SK-N-MC (cell line): ENCODE measurements around the gene DTYMK.

Experiments
- DNase-seq: peaks from one replicate; pipeline ENCODE4 v3.0.0-alpha.2; 2011; ENCODE audit warnings: low read depth, low spot score
- H3K27ac ChIP-seq: fragments of 200-600 bp; sonication (generic); 2 replicates; pipeline ENCODE4 v1.5.1; 2016; ENCODE audit warnings: mixed run types
- H3K36me3 ChIP-seq: fragments of 200-600 bp; sonication (generic); 2 replicates; pipeline ENCODE4 v1.6.1; 2017; ENCODE audit warnings: antibody characterized with exemption, low read length, mixed read lengths; ENCODE audit not compliant: insufficient read depth
- H3K4me3 ChIP-seq: fragments of 200-600 bp; sonication (generic); 2 replicates; pipeline ENCODE4 v1.5.1; 2016
- H3K9ac ChIP-seq: fragments of 200-600 bp; sonication (generic); 2 replicates; pipeline ENCODE4 v1.8.0; 2017; ENCODE audit warnings: mixed run types, mixed read lengths; ENCODE audit not compliant: insufficient read length
- H3K9me3 ChIP-seq: fragments of 200-600 bp; sonication (generic); 2 replicates; pipeline ENCODE4 v1.6.1; 2017; ENCODE audit warnings: low read depth, mild to moderate bottlenecking, antibody characterized with exemption, low read length, moderate library complexity, mixed read lengths
- EZH2 ChIP-seq: fragments of 200-600 bp; sonication (generic); IDR thresholded peaks from one replicate; pipeline ENCODE4 v1.6.1; 2017; ENCODE audit warnings: antibody characterized with exemption
- FOXP2 ChIP-seq: optimal IDR thresholded peaks from 2 replicates; pipeline ENCODE3; 2011; ENCODE audit warnings: mild to moderate bottlenecking, moderate library complexity; ENCODE audit not compliant: insufficient read depth; ENCODE audit errors: extremely low read length, control extremely low read depth
- POLR2AphosphoS5 ChIP-seq: IDR thresholded peaks from 2 replicates; pipeline ENCODE4 v1.6.1; 2012; ENCODE audit warnings: mild to moderate bottlenecking, low read depth, low read length, borderline replicate concordance

DTYMK gene

DNA sequence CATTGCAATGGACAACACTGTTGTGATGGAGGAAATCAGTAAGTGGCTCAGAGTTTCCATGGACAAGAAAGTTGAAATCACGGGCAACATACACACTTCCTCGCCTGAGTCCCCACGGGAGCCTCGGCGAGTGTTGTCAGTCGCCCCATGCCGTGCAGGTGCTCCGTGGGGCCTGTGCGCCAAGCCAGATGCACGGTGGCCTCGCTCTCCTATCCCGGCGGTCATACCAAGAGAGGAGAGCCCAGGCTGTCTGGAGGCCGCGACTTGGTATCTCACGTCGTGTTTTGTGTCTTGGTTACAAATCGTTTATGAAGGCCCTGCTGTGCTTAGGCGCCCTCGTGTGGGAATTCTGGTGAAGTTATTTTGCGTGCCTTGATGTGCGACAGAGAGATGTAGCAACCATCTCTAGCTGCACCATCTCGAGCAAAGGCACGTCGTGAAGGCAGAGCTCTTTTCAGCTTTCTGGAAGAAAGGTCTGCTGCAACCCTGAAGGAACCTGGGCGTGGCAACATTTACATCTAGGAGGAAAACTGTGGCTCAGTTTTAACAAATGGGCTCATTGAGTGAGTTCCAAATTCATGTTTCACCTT lies 27.4 kb downstream of the DTYMK start:
- Histone ChIP-seq H3K4me3 (no peak overlapping the region), H3K27ac (no peak overlapping the region), H3K9ac (no peak overlapping the region), H3K9me3 (no peaks in the 10 kb centered on the region), H3K36me3 (peaks cover 34% of the 10 kb centered on the region)
- peak; percentile 42 for DNase-seq
- no peak for TF ChIP-seq EZH2
- no peak for TF ChIP-seq FOXP2
- no peak for TF ChIP-seq POLR2AphosphoS5

DNA sequence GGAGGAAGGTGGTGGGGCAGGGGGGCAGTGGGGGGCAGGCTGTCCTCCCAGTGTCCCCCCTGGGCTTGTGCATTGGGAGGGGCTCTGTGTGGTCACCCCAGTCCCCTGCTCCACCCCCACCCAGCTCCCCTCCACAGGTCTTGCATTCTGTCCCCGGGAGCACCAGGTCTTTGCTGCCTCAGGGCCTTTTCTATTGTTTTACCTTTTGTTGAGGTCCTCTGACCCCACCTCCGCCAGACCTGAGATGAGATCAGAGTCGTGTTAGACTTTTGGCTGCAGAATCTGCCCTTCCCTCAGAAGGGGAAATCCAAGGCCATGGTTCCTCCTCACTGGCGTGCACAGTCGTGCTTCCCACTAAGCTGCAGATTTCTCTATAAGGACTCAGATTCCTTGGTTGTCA lies 28.3 kb downstream of the DTYMK start:
- Histone ChIP-seq H3K36me3 (peaks cover 34% of the 10 kb centered on the region), H3K9me3 (no peaks in the 10 kb centered on the region), H3K9ac (no peak overlapping the region), H3K27ac (no peak overlapping the region), H3K4me3 (no peak overlapping the region)
- no peak for DNase-seq
- no peak for TF ChIP-seq POLR2AphosphoS5

DNA sequence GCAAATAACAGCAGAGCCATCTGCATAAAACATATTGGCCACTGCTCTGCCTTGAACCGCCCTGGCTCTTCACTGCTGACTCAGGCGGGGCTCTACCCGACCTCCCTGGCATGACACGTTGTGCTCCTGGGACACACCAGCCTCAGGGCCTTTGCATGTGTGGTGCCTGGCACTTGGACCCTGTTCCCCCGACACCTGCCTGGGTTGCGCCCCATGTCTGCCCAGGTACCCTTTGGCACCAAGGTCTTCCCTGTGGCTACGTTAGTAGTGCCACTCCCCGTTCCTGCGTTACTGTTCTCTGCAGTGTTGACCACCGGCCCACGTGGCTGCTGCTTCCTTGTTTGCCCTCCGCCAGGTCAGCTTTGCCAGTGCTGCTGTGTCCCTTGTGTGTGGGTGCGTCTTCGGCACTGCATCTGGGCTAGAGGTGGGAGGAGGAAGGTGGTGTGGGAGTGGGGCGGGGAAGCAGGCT lies 28.8 kb downstream of the DTYMK start:
- TF ChIP-seq FOXP2 (no peak), EZH2 (no peak), POLR2AphosphoS5 (no peak)
- Histone ChIP-seq H3K27ac (no peak overlapping the region), H3K9ac (no peak overlapping the region), H3K9me3 (no peaks in the 10 kb centered on the region), H3K4me3 (no peak overlapping the region), H3K36me3 (peaks cover 36% of the 10 kb centered on the region)
- no peak for DNase-seq

DNA sequence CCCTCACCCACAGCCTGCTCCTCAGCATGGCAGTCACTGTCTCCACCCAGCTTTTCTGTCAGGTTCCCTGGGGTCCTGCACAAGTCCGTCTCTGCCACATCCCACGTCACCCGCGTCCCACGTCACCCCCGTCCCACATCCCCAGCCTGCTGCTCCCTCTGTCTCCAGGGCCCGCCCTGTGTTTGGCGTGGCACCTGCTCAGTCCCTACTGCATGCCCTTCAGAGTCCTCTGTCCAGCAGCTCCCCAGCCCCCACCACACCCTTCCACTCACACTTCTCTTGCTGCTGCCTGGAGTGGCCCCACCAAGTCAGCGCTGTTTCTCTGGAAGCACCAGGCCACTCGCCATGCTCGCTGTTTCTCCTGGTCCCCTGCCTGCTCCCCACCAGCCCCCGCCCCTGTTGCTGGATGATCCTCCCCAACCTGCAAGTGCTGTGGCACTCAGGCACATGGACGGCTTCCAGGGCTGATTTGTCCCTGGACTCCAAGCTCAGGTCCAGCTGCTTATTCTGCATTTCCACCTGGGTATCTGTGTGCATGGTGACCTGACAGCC lies 30.3 kb downstream of the DTYMK start:
- no peak for DNase-seq
- H3K9me3 ChIP-seq, result no peaks in the 10 kb centered on the region
- no peak overlapping the region for H3K4me3 ChIP-seq
- H3K9ac ChIP-seq, result no peak overlapping the region
- H3K27ac ChIP-seq, result no peak overlapping the region
- no peak for TF ChIP-seq EZH2
- TF ChIP-seq FOXP2, result no peak
- no peak for TF ChIP-seq POLR2AphosphoS5
- H3K36me3 ChIP-seq, result peaks cover 48% of the 10 kb centered on the region

DNA sequence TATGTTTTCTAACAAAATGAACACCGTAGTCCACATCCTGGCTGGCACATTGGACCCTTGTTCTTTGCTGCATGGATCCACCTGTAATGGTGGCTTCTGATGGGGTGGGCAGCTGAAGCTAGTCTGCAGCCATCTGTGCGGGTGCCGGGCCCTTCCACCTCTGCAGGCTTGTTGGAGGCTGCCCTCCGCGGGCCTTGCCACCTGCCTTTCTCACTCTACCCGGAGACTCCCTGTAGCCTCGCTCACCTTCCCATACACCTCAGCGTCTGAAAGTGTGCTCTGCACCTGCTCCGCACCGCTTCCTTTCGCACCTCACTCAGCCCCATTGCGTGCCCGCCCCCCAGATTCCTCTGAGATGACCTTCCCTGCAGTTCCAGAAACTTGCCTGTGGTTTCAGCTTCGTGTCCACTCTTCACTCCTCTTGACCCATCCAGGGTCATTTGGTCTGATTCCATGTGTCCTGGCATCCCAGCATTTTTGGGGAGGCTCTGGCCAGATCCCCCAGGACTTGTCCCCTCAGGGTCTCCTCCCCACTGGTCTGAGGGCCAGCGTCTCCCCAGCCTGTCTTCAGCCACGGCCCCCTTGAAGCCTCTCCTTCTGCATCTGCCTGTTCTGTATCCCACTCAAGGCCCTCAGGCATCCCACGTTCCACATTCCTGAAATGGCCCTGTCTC lies 31.0 kb downstream of the DTYMK start:
- no peak for DNase-seq
- Histone ChIP-seq H3K4me3 (no peak overlapping the region), H3K36me3 (peaks cover 51% of the 10 kb centered on the region), H3K9me3 (no peaks in the 10 kb centered on the region), H3K27ac (no peak overlapping the region), H3K9ac (no peak overlapping the region)
- TF ChIP-seq POLR2AphosphoS5 (no peak), FOXP2 (no peak), EZH2 (no peak)

DNA sequence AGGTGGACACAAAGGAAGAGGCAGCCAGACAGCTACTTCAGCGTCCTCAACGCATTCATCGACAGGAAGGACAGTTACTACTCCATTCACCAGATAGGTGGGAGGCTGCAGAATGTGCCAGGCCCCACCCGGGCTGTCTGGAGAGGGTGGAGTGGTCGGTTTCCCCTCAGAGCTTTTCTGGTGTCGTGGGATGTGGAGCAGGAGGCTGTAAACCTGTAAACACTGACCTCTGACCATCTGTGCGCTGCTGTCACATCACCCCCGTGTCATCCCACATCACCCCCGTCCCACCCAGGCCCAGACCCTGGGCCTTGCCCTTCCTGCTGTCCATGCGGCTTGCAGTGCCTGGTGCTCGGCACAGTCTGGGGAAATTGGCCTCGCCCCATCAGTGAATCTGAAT lies 32.1 kb downstream of the DTYMK start:
- no peak overlapping the region for H3K4me3 ChIP-seq
- no peak overlapping the region for H3K27ac ChIP-seq
- TF ChIP-seq EZH2 (no peak), FOXP2 (no peak), POLR2AphosphoS5 (no peak)
- no peak for DNase-seq
- no peaks in the 10 kb centered on the region for H3K9me3 ChIP-seq
- no peak overlapping the region for H3K9ac ChIP-seq
- H3K36me3 ChIP-seq, result peaks cover 43% of the 10 kb centered on the region

DNA sequence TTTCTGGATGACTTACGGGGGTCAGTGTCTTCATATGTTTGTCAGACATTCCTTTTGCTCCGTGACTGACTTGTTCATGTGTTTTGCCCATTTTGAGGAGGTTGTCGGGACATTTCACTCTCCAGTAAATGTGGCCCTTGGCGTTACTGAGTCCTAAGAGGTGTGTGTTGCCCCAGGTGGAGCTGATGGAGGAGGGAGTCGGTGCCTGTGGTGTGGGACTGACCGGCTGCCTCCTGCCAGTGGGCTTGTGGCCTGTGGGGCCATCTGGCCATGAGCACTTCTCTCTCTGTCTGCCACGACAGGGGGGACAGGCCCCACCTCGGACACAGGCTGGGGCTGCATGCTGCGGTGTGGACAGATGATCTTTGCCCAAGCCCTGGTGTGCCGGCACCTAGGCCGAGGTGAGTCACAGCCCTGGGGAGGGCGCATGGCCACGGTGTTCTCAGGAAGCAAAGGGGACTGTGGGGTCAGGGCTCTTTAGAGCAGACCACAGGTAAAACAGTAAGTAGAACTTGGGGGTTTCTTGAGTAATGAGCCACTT lies 33.3 kb downstream of the DTYMK start:
- Histone ChIP-seq H3K9me3 (no peaks in the 10 kb centered on the region), H3K4me3 (no peak overlapping the region), H3K9ac (no peak overlapping the region), H3K36me3 (peaks cover 36% of the 10 kb centered on the region; the same call in 1 of the 2 replicates), H3K27ac (no peak overlapping the region)
- TF ChIP-seq FOXP2, result no peak
- no peak for TF ChIP-seq POLR2AphosphoS5
- TF ChIP-seq EZH2, result no peak
- DNase-seq, result no peak

DNA sequence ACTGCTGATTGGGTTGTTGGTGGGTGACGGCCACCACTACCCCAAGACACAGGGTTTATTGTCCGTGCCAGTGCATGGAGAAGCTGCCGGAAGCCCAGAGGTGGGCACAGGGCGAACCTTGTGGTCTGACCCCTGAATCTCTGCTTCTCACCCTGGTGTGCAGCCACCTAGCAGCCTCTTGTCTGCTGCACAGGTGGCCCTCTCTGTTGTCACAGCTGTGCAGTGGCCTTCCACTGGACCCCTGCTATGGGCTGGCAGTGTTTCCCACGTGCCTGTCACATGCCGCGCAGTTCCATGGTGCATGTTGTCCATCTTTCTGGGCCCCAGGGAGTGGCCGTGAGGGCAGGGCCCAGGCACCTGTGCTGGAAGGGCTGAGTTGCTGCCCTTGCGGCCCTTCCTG lies 33.9 kb downstream of the DTYMK start:
- no peak for DNase-seq
- Histone ChIP-seq H3K9ac (no peak overlapping the region), H3K36me3 (peaks cover 31% of the 10 kb centered on the region; the same call in 1 of the 2 replicates), H3K27ac (no peak overlapping the region), H3K4me3 (no peak overlapping the region), H3K9me3 (no peaks in the 10 kb centered on the region)
- TF ChIP-seq EZH2, result no peak
- no peak for TF ChIP-seq FOXP2
- TF ChIP-seq POLR2AphosphoS5, result no peak

DNA sequence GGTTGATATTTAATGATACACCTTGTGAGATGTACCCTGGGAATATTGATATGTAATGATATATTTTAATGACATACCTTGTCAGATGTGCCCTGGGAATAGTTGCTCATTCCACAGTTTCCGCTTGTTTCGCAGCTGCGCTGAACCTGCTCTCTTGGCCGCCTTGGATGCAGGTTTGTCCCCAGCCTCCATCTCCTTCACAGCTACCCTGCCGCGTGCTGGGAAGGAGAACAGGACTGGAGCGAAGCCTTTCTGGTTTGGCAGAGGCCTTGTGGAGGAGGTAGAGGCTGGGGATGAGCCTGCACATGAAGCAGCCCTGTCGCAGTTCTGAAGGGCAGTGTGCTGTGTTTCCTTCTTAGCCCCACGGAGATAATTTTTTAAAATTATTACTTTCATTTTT lies 34.5 kb downstream of the DTYMK start:
- H3K36me3 ChIP-seq, result peaks cover 29% of the 10 kb centered on the region; the same call in 1 of the 2 replicates
- no peak for DNase-seq
- TF ChIP-seq EZH2, result no peak
- TF ChIP-seq FOXP2, result no peak
- TF ChIP-seq POLR2AphosphoS5, result no peak
- H3K4me3 ChIP-seq, result no peak overlapping the region
- H3K27ac ChIP-seq, result no peak overlapping the region
- H3K9me3 ChIP-seq, result no peaks in the 10 kb centered on the region
- H3K9ac ChIP-seq, result no peak overlapping the region
